Ascending aorta (tissue), 2 donors: ENCODE data around the gene PANX1. TPM values are rescaled to one million over a fixed set of nuclear protein-coding genes. Genes with fewer than 3 reads are reported as not detected.

Source experiments
- DNase-seq, 2 donors: peaks; one replicate each; pipeline ENCODE4 v3.0.0-alpha.2; 2019; ENCODE audit warnings: low spot score in 2 of 2
- H3K27ac ChIP-seq, 2 donors: fragments of 200-600 bp; sonication (generic); one replicate each; pipeline ENCODE4 v1.5.1; 2016 to 2017; ENCODE audit warnings: mild to moderate bottlenecking in 1 of 2
- H3K27me3 ChIP-seq: fragments of 200-600 bp; sonication (generic); one replicate; pipeline ENCODE4 v1.5.1; 2017
- H3K36me3 ChIP-seq, 2 donors: fragments of 200-600 bp; sonication (generic); one replicate each; pipeline ENCODE4 v1.5.1; 2016
- H3K4me1 ChIP-seq, 2 donors: fragments of 200-600 bp; sonication (generic); one replicate each; pipeline ENCODE4 v1.5.1; 2016 to 2017; ENCODE audit warnings: mild to moderate bottlenecking in 1 of 2
- H3K4me3 ChIP-seq, 2 donors: fragments of 200-600 bp; sonication (generic); one replicate each; pipeline ENCODE4 v1.5.1; 2016 to 2017; ENCODE audit warnings: mild to moderate bottlenecking in 1 of 2
- H3K9me3 ChIP-seq, 2 donors: fragments of 200-600 bp; sonication (generic); one replicate each; pipeline ENCODE4 v1.5.1; 2016
- intact Hi-C: fragments of 100-400 bp; cut with DNase I; formaldehyde crosslinking; loops from one replicate; pipeline ENCODE4 v1.15.1; 2023
- total RNA-seq: library from RNA; depleted of rRNA; stranded (reverse); fragments of >200 nt; gene quantifications from one replicate; pipeline ENCODE4 v1.1.0, GENCODE V29; 2016
- TF ChIP-seq, protein P1 (sequence below), 3 experiments: fragments of 200-600 bp in 2 of 3; fragments of 450-650 bp in 1 of 3; sonication (generic) in 2 of 3; IDR thresholded peaks; one replicate each; pipeline ENCODE4 v1.5.1; 2016 to 2019; ENCODE audit warnings: antibody characterized with exemption in 3 of 3, mild to moderate bottlenecking in 1 of 3, moderate library complexity in 1 of 3

Gene PANX1
- total RNA-seq, 1 donor from 2014 or later = 24.4 TPM

DNA sequence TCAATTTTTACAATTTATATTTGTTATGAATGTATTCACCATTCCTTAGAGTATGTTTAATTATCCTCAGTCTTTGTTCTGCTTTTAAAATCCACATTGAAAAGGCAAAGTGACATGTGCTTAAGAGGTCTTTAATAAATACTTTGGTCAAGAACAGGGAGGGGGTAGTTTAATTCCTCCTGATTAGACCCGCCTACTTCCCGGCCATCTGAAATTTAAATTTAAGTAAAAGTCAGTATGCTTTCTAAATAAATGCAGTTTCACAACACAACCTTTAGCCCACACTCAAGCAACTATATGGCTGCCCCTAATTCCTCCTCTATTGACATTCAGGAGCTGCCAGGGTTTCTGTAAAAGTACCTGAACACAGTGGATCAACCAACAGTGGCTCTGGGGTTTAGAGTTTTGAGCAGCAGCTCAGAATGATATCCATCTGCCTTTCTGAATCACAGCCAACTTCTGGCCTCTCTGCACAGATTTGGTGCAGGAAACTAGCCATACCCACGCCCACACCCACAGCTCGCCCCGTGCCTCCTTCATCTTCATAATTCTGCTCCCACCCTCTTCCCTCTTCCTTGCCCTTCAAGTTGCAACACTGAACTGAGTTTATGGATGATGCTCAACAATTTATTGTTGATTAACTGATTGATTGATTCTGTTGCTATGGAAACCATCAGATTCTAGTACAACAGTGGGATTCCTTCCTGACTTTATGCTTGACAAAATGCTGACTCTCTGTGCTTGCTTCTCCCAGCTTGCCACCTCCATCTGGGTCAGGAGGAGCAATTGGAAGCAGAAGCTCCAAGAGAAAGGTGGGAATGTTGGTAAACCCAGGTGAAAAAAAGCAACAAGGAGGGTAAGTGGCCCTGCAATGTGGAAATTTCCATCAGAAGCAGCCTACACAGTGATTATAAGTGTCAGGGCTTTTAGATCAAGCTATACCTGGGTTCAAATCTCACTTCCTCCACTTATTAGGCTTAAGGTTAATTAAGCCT lies 70.8 kb downstream of the PANX1 start:
- TF ChIP-seq, protein P1, sequence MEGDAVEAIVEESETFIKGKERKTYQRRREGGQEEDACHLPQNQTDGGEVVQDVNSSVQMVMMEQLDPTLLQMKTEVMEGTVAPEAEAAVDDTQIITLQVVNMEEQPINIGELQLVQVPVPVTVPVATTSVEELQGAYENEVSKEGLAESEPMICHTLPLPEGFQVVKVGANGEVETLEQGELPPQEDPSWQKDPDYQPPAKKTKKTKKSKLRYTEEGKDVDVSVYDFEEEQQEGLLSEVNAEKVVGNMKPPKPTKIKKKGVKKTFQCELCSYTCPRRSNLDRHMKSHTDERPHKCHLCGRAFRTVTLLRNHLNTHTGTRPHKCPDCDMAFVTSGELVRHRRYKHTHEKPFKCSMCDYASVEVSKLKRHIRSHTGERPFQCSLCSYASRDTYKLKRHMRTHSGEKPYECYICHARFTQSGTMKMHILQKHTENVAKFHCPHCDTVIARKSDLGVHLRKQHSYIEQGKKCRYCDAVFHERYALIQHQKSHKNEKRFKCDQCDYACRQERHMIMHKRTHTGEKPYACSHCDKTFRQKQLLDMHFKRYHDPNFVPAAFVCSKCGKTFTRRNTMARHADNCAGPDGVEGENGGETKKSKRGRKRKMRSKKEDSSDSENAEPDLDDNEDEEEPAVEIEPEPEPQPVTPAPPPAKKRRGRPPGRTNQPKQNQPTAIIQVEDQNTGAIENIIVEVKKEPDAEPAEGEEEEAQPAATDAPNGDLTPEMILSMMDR (IDR thresholded peaks at IDR 0.05) = no peak
- no peaks in the 10 kb centered on the region for H3K36me3 ChIP-seq
- no peak for DNase-seq
- H3K27ac ChIP-seq = no peak overlapping the region
- no peak overlapping the region for H3K4me3 ChIP-seq
- no peaks in the 10 kb centered on the region for H3K4me1 ChIP-seq
- intact Hi-C loops = no loop called here
- no peaks in the 10 kb centered on the region for H3K27me3 ChIP-seq
- no peaks in the 10 kb centered on the region for H3K9me3 ChIP-seq

DNA sequence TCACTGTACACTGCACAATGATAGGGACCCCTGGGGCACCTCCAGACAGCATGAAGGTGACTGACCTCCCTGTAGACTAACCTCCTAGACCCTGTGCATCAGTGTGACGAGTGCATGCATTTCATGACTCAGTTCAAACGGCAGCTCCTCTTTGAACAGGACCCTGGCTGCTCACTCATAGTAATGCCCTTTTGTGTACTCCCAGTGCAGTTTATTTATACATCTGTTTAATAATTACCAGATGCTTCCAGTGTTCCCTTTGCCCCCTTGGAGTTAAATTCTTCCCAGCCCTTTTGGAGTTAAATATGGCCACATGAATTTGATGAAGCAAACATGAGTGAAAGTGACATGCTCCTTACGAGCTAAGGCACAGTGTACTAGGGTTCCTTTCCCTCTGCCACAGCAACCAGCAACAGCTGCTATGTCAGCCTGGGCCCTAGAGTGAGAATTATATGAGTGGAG lies 72.4 kb downstream of the PANX1 start:
- TF ChIP-seq, protein P1 (IDR thresholded peaks at IDR 0.05) = no peak
- no peak overlapping the region for H3K4me3 ChIP-seq
- no peaks in the 10 kb centered on the region for H3K9me3 ChIP-seq
- no peaks in the 10 kb centered on the region for H3K4me1 ChIP-seq
- H3K27ac ChIP-seq = no peak overlapping the region
- no peak for DNase-seq
- no peaks in the 10 kb centered on the region for H3K36me3 ChIP-seq
- intact Hi-C loops = no loop called here
- H3K27me3 ChIP-seq = no peaks in the 10 kb centered on the region

DNA sequence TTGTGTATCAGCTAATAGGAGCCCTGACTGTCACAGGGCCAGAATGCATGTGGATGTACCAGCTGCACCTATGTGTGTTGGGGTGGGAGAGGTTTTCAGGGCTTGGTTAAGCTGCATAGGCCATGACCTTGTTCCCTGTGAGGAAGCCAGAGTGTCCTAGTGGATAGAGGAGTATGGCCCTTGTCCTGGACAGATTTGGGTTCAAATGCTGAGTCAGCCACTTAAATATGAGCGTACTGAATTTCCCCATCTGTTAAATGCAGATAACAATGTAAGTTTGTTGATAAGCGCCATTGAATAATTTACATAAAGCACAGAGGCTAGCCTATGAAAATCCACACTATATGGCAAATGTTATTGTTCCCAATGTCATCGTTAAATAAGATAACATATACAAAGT lies 74.4 kb downstream of the PANX1 start:
- Histone ChIP-seq H3K27ac (no peak overlapping the region), H3K4me3 (no peak overlapping the region), H3K27me3 (no peaks in the 10 kb centered on the region), H3K9me3 (peaks cover 0 to 6% of the 10 kb centered on the region in 2 donors), H3K36me3 (no peaks in the 10 kb centered on the region), H3K4me1 (no peaks in the 10 kb centered on the region)
- intact Hi-C loops = no loop called here
- DNase-seq = no peak
- TF ChIP-seq, protein P1 (IDR thresholded peaks at IDR 0.05) = no peak

DNA sequence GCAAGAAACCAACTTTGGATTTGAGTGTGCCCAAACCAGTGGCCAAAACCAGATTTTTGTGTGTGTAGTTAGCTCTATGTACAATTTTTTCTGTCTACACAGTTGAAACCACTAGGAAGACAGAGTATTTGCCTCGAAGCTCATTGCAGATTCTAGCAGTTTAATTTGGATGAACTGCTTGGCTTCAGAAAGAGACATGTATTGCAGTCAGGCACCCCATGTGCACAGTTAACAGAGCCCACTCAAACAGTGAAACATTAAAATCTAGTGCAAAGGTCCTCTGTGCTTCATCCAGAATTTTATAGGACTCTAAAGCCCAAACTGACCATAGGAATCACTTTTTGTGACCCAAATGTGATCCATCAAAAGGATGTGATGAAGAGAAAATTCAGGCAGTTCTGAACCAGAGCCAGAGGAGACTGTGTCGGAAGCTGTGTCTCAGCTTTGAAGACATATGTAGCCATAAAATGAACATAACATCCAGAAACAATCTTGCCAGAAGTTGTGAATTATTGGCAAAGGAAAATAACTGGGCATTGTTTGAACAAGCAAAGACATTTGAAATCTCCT lies 82.7 kb downstream of the PANX1 start:
- Histone ChIP-seq H3K27me3 (no peaks in the 10 kb centered on the region), H3K36me3 (no peaks in the 10 kb centered on the region), H3K9me3 (peaks cover 0 to 5% of the 10 kb centered on the region in 2 donors), H3K27ac (no peak overlapping the region), H3K4me1 (no peaks in the 10 kb centered on the region), H3K4me3 (no peak overlapping the region)
- DNase-seq = no peak
- TF ChIP-seq, protein P1 (IDR thresholded peaks at IDR 0.05) = no peak
- intact Hi-C loops = no loop called here

DNA sequence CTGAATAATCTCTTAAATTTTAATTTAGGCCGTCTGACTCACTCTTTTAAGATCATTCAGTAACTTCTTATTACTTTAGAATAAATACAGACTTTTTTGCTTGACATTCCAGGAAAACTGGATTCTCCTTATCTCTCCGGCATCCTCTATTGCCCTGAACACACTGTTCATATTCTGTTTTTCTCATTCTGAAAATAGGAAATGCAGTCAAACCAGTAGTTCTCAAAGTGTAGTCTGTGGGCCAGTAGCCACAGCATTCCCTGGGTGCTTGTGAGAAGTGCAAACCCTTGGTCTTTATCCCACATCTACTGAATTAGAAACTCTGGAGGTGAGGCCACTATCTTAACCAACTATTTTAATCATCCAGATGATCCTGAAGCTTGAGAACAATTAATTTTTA lies 84.3 kb downstream of the PANX1 start:
- intact Hi-C loops = no loop called here
- TF ChIP-seq, protein P1 (IDR thresholded peaks at IDR 0.05) = no peak
- no peaks in the 10 kb centered on the region for H3K27me3 ChIP-seq
- no peaks in the 10 kb centered on the region for H3K4me1 ChIP-seq
- no peak overlapping the region for H3K27ac ChIP-seq
- no peak for DNase-seq
- H3K9me3 ChIP-seq = no peaks in the 10 kb centered on the region
- no peak overlapping the region for H3K4me3 ChIP-seq
- H3K36me3 ChIP-seq = no peaks in the 10 kb centered on the region
